Stimulated activated CD8-positive, alpha-beta memory T cell treated with anti-CD3 and anti-CD28 coated beads, Interleukin-2, amount 100 ng/mL, for 48 hours (primary cell): Measurements from ENCODE around the gene CHTF18.

ENCODE experiments used
- DNase-seq, 2 donors: peaks; one replicate each; pipeline ENCODE4 v3.0.0-alpha.2; 2020; ENCODE audit warnings: low read depth in 2 of 2

CHTF18 gene

GRCh38 chr16:760545-761343 is 27.7 kb upstream of the CHTF18 start, which contains the start of gene MSLN:
TSS of gene MSLN (plus strand) at chr16:760734. CDS start at chr16:762681, 1,947 bp downstream.
- no peak for DNase-seq

GRCh38 chr16:761625-762513 is 26.6 kb upstream of the CHTF18 start:
- DNase-seq: no peak

- DNase-seq: no peak
Observed at GRCh38 chr16:762595-763268, 25.7 kb upstream of the CHTF18 start.

GRCh38 chr16:763369-764183 is 24.8 kb upstream of the CHTF18 start:
- DNase-seq: no peak

GRCh38 chr16:764184-764750 is 24.2 kb upstream of the CHTF18 start:
- DNase-seq: no peak

GRCh38 chr16:764848-765487 is 23.5 kb upstream of the CHTF18 start:
- no peak for DNase-seq

- no peak for DNase-seq
Observed at GRCh38 chr16:765488-765865, 22.9 kb upstream of the CHTF18 start.

GRCh38 chr16:766008-766819 is 22.2 kb upstream of the CHTF18 start:
- no peak for DNase-seq

GRCh38 chr16:766820-767640 is 21.4 kb upstream of the CHTF18 start:
- DNase-seq: no peak

GRCh38 chr16:767743-768235 is 20.6 kb upstream of the CHTF18 start:
- DNase-seq: no peak

GRCh38 chr16:768428-768827 is 20.0 kb upstream of the CHTF18 start:
- no peak for DNase-seq

- no peak for DNase-seq
Observed at GRCh38 chr16:769184-769784, 19.1 kb upstream of the CHTF18 start.

- no peak for DNase-seq
Observed at GRCh38 chr16:769934-770333, 18.5 kb upstream of the CHTF18 start.

GRCh38 chr16:770411-770810 is 18.0 kb upstream of the CHTF18 start:
- no peak for DNase-seq

- no peak for DNase-seq
Observed at GRCh38 chr16:772959-773358, 15.5 kb upstream of the CHTF18 start.

- no peak for DNase-seq
Observed at GRCh38 chr16:774086-775001, 14.1 kb upstream of the CHTF18 start.

GRCh38 chr16:775236-775796 is 13.1 kb upstream of the CHTF18 start:
- no peak for DNase-seq
